ENCODE data around the gene TRIM69.

- TF ChIP-seq CTCF (IDR thresholded peaks at IDR 0.05) = no peak
- TF ChIP-seq POLR2A (IDR thresholded peaks at IDR 0.05) = no peak
These were observed 14.3 kb upstream of the TRIM69 start for GRCh38 chr15:44722011-44722410.
